ENCODE measurements around the gene LIX1L.
A peak's percentile ranks its signal among the peaks of the same experiment; 100 is the strongest.

LIX1L gene

GRCh38 chr1:145957443-145958319 lies at the start of gene LIX1L:
Gene LIX1L, minus strand, starts transcription at chr1:145958017. Its CDS starts 90 bp downstream, at chr1:145957927.
- Histone ChIP-seq H3K27ac (peak within 1 kb of the TSS; percentile 79), H3K4me3 (peak within 1 kb of the TSS; percentile 88), H3K9me3 (ENCODE audit: low read depth, low read length) (no peaks in the 10 kb centered on the region), H3K9ac (ENCODE audit: insufficient read length) (peak within 1 kb of the TSS; percentile 81), H3K36me3 (ENCODE audit: insufficient read depth, low read length) (no peaks in the 10 kb centered on the region; the same call in 1 of the 2 replicates)
- peak; percentile 88 for DNase-seq (ENCODE audit: low read depth, low spot score)
- TF ChIP-seq FOXP2 (optimal IDR thresholded peaks at IDR 0.05; ENCODE audit: control extremely low read depth, extremely low read length, insufficient read depth) (no peak), POLR2AphosphoS5 (IDR thresholded peaks at IDR 0.05; ENCODE audit: borderline replicate concordance, low read depth, low read length) (peak; percentile 81)

DNA sequence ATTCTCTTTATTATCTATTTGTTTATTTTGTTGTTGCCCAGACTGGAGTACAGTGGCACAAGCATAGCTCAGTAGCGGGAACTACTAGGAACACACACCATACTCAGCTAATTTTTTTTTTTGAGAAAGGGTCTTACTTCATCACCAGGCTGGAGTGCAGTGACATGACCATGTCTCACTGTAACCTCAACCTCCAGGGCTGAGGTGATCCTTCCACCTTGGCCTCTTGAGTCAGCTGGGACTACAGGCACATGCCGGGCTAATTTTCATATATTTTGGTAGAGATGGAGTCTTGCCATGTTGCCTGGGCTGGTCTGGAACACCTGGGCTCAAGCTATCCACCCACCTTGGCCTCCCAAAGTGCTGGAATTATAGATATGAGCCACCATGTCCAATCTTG lies 43.9 kb upstream of the LIX1L start:
- Histone ChIP-seq H3K4me3 (no peak overlapping the region), H3K9ac (ENCODE audit: insufficient read length) (no peak overlapping the region), H3K9me3 (ENCODE audit: low read depth, low read length) (no peaks in the 10 kb centered on the region), H3K36me3 (ENCODE audit: insufficient read depth, low read length) (no peaks in the 10 kb centered on the region), H3K27ac (no peak overlapping the region)
- DNase-seq (ENCODE audit: low read depth, low spot score): no peak
- no peak for TF ChIP-seq EZH2 (IDR thresholded peaks at IDR 0.05)
- no peak for TF ChIP-seq POLR2AphosphoS5 (IDR thresholded peaks at IDR 0.05; ENCODE audit: borderline replicate concordance, low read depth, low read length)
- TF ChIP-seq FOXP2 (optimal IDR thresholded peaks at IDR 0.05; ENCODE audit: control extremely low read depth, extremely low read length, insufficient read depth): no peak

DNA sequence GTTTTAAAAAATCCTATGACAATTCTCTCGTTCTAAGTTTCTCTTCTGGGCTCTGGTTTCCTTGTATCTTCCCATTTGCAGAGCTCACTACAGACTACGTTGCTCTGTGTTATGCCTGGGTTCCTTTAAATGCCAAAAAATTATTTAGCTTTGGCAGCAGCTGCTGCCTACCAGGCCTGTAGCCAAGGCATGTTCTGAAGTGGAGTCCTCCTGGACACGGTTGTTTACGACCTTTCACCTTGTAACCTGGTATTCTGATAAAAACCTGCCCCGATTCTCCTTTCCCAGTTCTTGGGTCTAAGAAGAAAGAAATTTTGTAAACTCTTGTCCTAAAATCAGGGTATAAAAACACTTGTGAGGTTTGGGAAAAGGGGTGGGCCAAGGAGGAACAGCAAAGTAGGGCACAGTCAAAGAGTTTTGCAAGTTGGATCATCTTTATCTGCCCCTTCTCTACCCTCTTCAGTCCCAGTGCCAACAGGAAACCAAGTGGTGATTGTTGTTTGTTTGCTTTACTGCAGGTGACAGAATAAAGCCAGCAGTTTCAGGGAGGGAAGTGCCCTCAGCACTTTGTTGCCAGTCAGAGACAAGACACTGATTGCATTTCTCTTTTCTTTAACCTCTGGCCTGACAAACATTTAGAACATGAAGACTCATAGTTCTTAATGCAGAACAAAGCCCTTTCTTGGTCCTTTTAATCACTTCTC lies 41.7 kb upstream of the LIX1L start:
- no peak overlapping the region for H3K4me3 ChIP-seq
- H3K9ac ChIP-seq (ENCODE audit: insufficient read length): no peak overlapping the region
- no peak overlapping the region for H3K27ac ChIP-seq
- no peak for DNase-seq (ENCODE audit: low read depth, low spot score)
- no peak for TF ChIP-seq EZH2 (IDR thresholded peaks at IDR 0.05)
- no peak for TF ChIP-seq FOXP2 (optimal IDR thresholded peaks at IDR 0.05; ENCODE audit: control extremely low read depth, extremely low read length, insufficient read depth)
- no peak for TF ChIP-seq POLR2AphosphoS5 (IDR thresholded peaks at IDR 0.05; ENCODE audit: borderline replicate concordance, low read depth, low read length)
- H3K9me3 ChIP-seq (ENCODE audit: low read depth, low read length): no peaks in the 10 kb centered on the region
- no peaks in the 10 kb centered on the region for H3K36me3 ChIP-seq (ENCODE audit: insufficient read depth, low read length)

GRCh38 chr1:145997718-145998023 lies 39.9 kb upstream of the LIX1L start:
- no peak for DNase-seq (ENCODE audit: low read depth, low spot score)
- TF ChIP-seq POLR2AphosphoS5 (IDR thresholded peaks at IDR 0.05; ENCODE audit: borderline replicate concordance, low read depth, low read length): no peak
- H3K9ac ChIP-seq (ENCODE audit: insufficient read length): no peak overlapping the region
- H3K27ac ChIP-seq: no peak overlapping the region
- H3K4me3 ChIP-seq: no peak overlapping the region
- H3K36me3 ChIP-seq (ENCODE audit: insufficient read depth, low read length): peaks cover 3% of the 10 kb centered on the region; the same call in 1 of the 2 replicates
- no peaks in the 10 kb centered on the region for H3K9me3 ChIP-seq (ENCODE audit: low read depth, low read length)

GRCh38 chr1:145997016-145997717 lies 39.4 kb upstream of the LIX1L start:
- DNase-seq (ENCODE audit: low read depth, low spot score): no peak
- Histone ChIP-seq H3K9me3 (ENCODE audit: low read depth, low read length) (no peaks in the 10 kb centered on the region), H3K9ac (ENCODE audit: insufficient read length) (peak overlapping the region; percentile 58), H3K27ac (no peak overlapping the region), H3K4me3 (peak overlapping the region; percentile 86), H3K36me3 (ENCODE audit: insufficient read depth, low read length) (peaks cover 3% of the 10 kb centered on the region; the same call in 1 of the 2 replicates)
- no peak for TF ChIP-seq EZH2 (IDR thresholded peaks at IDR 0.05)

DNA sequence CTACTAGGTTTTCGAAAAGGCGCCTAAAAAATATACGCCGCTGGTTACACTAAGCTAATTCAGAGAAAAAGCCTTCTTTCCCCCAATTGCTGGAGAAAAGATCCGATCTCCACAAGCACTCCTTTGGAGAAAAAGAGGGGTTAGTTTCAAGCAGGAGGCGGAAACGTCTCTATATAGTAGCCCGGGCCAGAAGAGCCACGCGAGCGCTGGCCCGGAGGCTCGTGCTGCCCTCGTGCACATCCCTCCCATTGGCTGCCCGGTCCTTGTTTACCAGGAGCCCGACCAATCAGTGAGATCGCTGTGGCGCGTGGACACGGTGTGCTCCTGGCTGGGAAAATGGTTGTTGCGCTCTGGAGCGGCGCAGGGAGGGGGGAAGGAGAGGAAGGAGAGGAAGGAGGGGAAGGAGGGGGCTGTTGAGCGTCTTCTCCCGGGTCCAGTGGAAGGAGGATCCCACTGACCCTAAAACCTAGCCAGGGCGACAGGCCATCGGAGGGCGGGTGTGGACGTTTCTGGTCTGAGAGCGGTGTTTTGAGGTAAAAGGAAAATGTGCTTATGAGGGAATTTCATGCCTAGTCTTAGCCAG lies 38.7 kb upstream of the LIX1L start, which contains the start of gene TXNIP:
TSS of gene TXNIP (minus strand) at position 147 of the 583 bp plus-strand sequence. CDS start 313 bp downstream, outside the sequence.
- no peaks in the 10 kb centered on the region for H3K9me3 ChIP-seq (ENCODE audit: low read depth, low read length)
- peak within 1 kb of the TSS; percentile 86 for H3K4me3 ChIP-seq
- H3K9ac ChIP-seq (ENCODE audit: insufficient read length): peak within 1 kb of the TSS; percentile 58
- no peak within 1 kb of the TSS for H3K27ac ChIP-seq
- peak; percentile 44 for DNase-seq (ENCODE audit: low read depth, low spot score)
- H3K36me3 ChIP-seq (ENCODE audit: insufficient read depth, low read length): peaks cover 3% of the 10 kb centered on the region; the same call in 1 of the 2 replicates
- TF ChIP-seq POLR2AphosphoS5 (IDR thresholded peaks at IDR 0.05; ENCODE audit: borderline replicate concordance, low read depth, low read length): peak; percentile 97
- no peak for TF ChIP-seq EZH2 (IDR thresholded peaks at IDR 0.05)
- peak; percentile 72 for TF ChIP-seq FOXP2 (optimal IDR thresholded peaks at IDR 0.05; ENCODE audit: control extremely low read depth, extremely low read length, insufficient read depth)

GRCh38 chr1:145995964-145996432 lies 38.2 kb upstream of the LIX1L start:
- Histone ChIP-seq H3K36me3 (ENCODE audit: insufficient read depth, low read length) (peaks cover 3% of the 10 kb centered on the region; the same call in 1 of the 2 replicates), H3K27ac (no peak overlapping the region), H3K9ac (ENCODE audit: insufficient read length) (peak overlapping the region; percentile 58), H3K4me3 (peak overlapping the region; percentile 86), H3K9me3 (ENCODE audit: low read depth, low read length) (no peaks in the 10 kb centered on the region)
- no peak for DNase-seq (ENCODE audit: low read depth, low spot score)
- TF ChIP-seq POLR2AphosphoS5 (IDR thresholded peaks at IDR 0.05; ENCODE audit: borderline replicate concordance, low read depth, low read length): no peak
- no peak for TF ChIP-seq EZH2 (IDR thresholded peaks at IDR 0.05)
- no peak for TF ChIP-seq FOXP2 (optimal IDR thresholded peaks at IDR 0.05; ENCODE audit: control extremely low read depth, extremely low read length, insufficient read depth)

Measured in SK-N-MC (cell line).